H1 (cell line): ENCODE measurements around the gene MOK. TPM values are rescaled to one million over a fixed set of nuclear protein-coding genes. Genes with fewer than 3 reads are reported as not detected.

Experiments used
- CTCF ChIA-PET: fragments of 300-600 bp; sonication (Branson Sonifier 250); formaldehyde crosslinking; loops from one replicate; lab custom pipeline; 2021; ENCODE audit not compliant: partially characterized antibody; lab: Charles Lee
- POLR2A ChIA-PET: fragments of 300-600 bp; sonication (Branson Sonifier 250); formaldehyde crosslinking; loops from one replicate; lab custom pipeline; 2021; ENCODE audit warnings: inconsistent platforms; ENCODE audit not compliant: partially characterized antibody; lab: Charles Lee
- DNase-seq, 2 experiments: peaks; one replicate each; pipeline versions ENCODE4 v3.0.0 to v3.0.0-alpha.2; 2010 to 2022; ENCODE audit warnings: low spot score in 2 of 2, low read depth in 1 of 2, mixed read lengths in 1 of 2
- FAIRE-seq: peaks from 2 replicates; lab custom pipeline; 2011; peaks lifted over from hg19 to GRCh38; lab: Jason Lieb, UNC
- H2AFZ ChIP-seq: 2 replicates; pipeline ENCODE4 v1.8.1; 2012; ENCODE audit warnings: low read length, inconsistent platforms
- H2AK5ac ChIP-seq: 2 replicates; pipeline ENCODE4 v1.6.1; 2013; ENCODE audit warnings: low read depth, low read length
- H2BK120ac ChIP-seq: replicated peaks from 2 replicates; pipeline ENCODE3; 2013; ENCODE audit warnings: low read depth, low read length, inconsistent platforms
- H2BK12ac ChIP-seq: 2 replicates; pipeline ENCODE4 v1.6.1; 2013; ENCODE audit warnings: low read depth, low read length
- H2BK15ac ChIP-seq: 2 replicates; pipeline ENCODE4 v1.6.1; 2013; ENCODE audit warnings: low read length
- H2BK20ac ChIP-seq: 2 replicates; pipeline ENCODE4 v1.6.1; 2013; ENCODE audit warnings: low read length
- H2BK5ac ChIP-seq: 2 replicates; pipeline ENCODE4 v1.6.1; 2013; ENCODE audit warnings: low read depth, low read length
- H3K14ac ChIP-seq: 2 replicates; pipeline ENCODE4 v1.6.1; 2013; ENCODE audit warnings: inconsistent platforms; ENCODE audit not compliant: insufficient read length
- H3K18ac ChIP-seq: 2 replicates; pipeline ENCODE4 v1.6.1; 2013; ENCODE audit warnings: low read length; ENCODE audit errors: extremely low read depth
- H3K23ac ChIP-seq: 2 replicates; pipeline ENCODE4 v1.6.1; 2013; ENCODE audit warnings: inconsistent platforms; ENCODE audit not compliant: insufficient read length
- H3K23me2 ChIP-seq: 2 replicates; pipeline ENCODE4 v1.6.1; 2013; ENCODE audit warnings: low read depth, low read length
- H3K27ac ChIP-seq: 2 replicates; pipeline ENCODE4 v1.6.1; 2011; ENCODE audit warnings: low read depth, low read length, inconsistent platforms
- H3K27me3 ChIP-seq, 4 experiments: replicated peaks in 1 of 4; 1 replicate in 1 of 4; 2 replicates in 3 of 4; pipeline versions ENCODE4 v1.6.1 to v1.8.1; 2011 to 2013; ENCODE audit warnings: low read length in 3 of 4, mild to moderate bottlenecking in 3 of 4, inconsistent platforms in 2 of 4, mixed read lengths in 2 of 4, moderate library complexity in 1 of 4; ENCODE audit not compliant: control insufficient read depth in 3 of 4, insufficient read depth in 3 of 4; ENCODE audit errors: extremely low read depth in 1 of 4
- H3K36me3 ChIP-seq, 4 experiments: 2 replicates each; pipeline versions ENCODE4 v1.6.1 to v1.8.1; 2011 to 2013; ENCODE audit warnings: mild to moderate bottlenecking in 4 of 4, low read length in 3 of 4, moderate library complexity in 2 of 4, control low read depth in 1 of 4, inconsistent platforms in 1 of 4; ENCODE audit not compliant: insufficient read depth in 4 of 4, control insufficient read depth in 2 of 4
- H3K4ac ChIP-seq: replicated peaks from 2 replicates; pipeline ENCODE3; 2013; ENCODE audit warnings: low read length, low read depth, mixed read lengths, inconsistent platforms; ENCODE audit not compliant: insufficient read length
- H3K4me1 ChIP-seq, 4 experiments: replicated peaks in 1 of 4; 1 replicate in 1 of 4; 2 replicates in 3 of 4; pipeline versions ENCODE4 v1.6.1 to v1.8.1; 2011 to 2013; ENCODE audit warnings: low read length in 3 of 4, inconsistent platforms in 2 of 4, mixed read lengths in 1 of 4; ENCODE audit not compliant: insufficient read depth in 4 of 4, control insufficient read depth in 3 of 4
- H3K4me2 ChIP-seq, 2 experiments: 2 replicates each; pipeline versions ENCODE4 v1.6.1 to v1.8.1; 2011 to 2013; ENCODE audit warnings: low read depth in 2 of 2, low read length in 2 of 2, control low read depth in 1 of 2, inconsistent platforms in 1 of 2, mild to moderate bottlenecking in 1 of 2; ENCODE audit not compliant: insufficient read depth in 1 of 2
- H3K4me3 ChIP-seq, 4 experiments: fragments of 200-600, 300-600 bp in 1 of 4; sonication (generic), shearing (Covaris generic), sonication (Bioruptor Twin) in 1 of 4; 2 replicates each; pipeline versions ENCODE4 v1.5.1 to v1.8.1; 2011 to 2016; ENCODE audit warnings: low read length in 4 of 4, low read depth in 3 of 4, control low read depth in 2 of 4, inconsistent platforms in 2 of 4, mild to moderate bottlenecking in 2 of 4, mixed read lengths in 1 of 4, moderate library complexity in 1 of 4; ENCODE audit not compliant: insufficient read depth in 2 of 4; ENCODE audit errors: extremely low read depth in 1 of 4
- H3K56ac ChIP-seq: replicated peaks from 2 replicates; pipeline ENCODE3; 2013; ENCODE audit warnings: low read depth, mild to moderate bottlenecking, mixed read lengths, low read length, inconsistent platforms; ENCODE audit not compliant: insufficient read length
- H3K79me1 ChIP-seq: 2 replicates; pipeline ENCODE4 v1.6.1; 2013; ENCODE audit warnings: low read depth, low read length, control low read depth
- H3K79me2 ChIP-seq, 2 experiments: 2 replicates each; pipeline versions ENCODE4 v1.6.1 to v1.8.1; 2012 to 2013; ENCODE audit warnings: low read length in 2 of 2, mild to moderate bottlenecking in 2 of 2, inconsistent platforms in 1 of 2; ENCODE audit not compliant: insufficient read depth in 2 of 2, control insufficient read depth in 1 of 2
- H3K9ac ChIP-seq, 4 experiments: replicated peaks in 1 of 4; 1 replicate in 1 of 4; 2 replicates in 3 of 4; pipeline versions ENCODE4 v1.6.1 to v1.8.1; 2011 to 2013; ENCODE audit warnings: low read depth in 3 of 4, low read length in 3 of 4, control low read depth in 2 of 4, mild to moderate bottlenecking in 2 of 4, moderate library complexity in 2 of 4, inconsistent platforms in 1 of 4; ENCODE audit errors: extremely low read depth in 1 of 4
- H3K9me3 ChIP-seq, 2 experiments: 2 replicates each; pipeline versions ENCODE4 v1.6.1 to v1.8.1; 2012 to 2013; ENCODE audit warnings: mild to moderate bottlenecking in 2 of 2, moderate library complexity in 2 of 2, control low read depth in 1 of 2, inconsistent platforms in 1 of 2, low read depth in 1 of 2, low read length in 1 of 2, mixed read lengths in 1 of 2; ENCODE audit not compliant: insufficient read depth in 2 of 2
- H4K20me1 ChIP-seq, 2 experiments: replicated peaks in 1 of 2; 2 replicates each; pipeline versions ENCODE3 to v1.8.1; 2011 to 2013; ENCODE audit warnings: inconsistent platforms in 2 of 2, low read length in 2 of 2, mild to moderate bottlenecking in 1 of 2; ENCODE audit not compliant: insufficient read depth in 2 of 2, control insufficient read depth in 1 of 2
- H4K5ac ChIP-seq: 2 replicates; pipeline ENCODE4 v1.6.1; 2013; ENCODE audit warnings: low read length, low read depth, mixed read lengths, inconsistent platforms; ENCODE audit not compliant: insufficient read length
- H4K8ac ChIP-seq: 2 replicates; pipeline ENCODE4 v1.8.0; 2013; ENCODE audit warnings: mild to moderate bottlenecking, moderate library complexity, low read length, inconsistent platforms; ENCODE audit not compliant: insufficient read depth; ENCODE audit errors: extremely low read depth
- H4K91ac ChIP-seq: replicated peaks from 2 replicates; pipeline ENCODE3; 2013; ENCODE audit warnings: low read length, mixed read lengths, inconsistent platforms; ENCODE audit not compliant: insufficient read length
- KDM1A ChIP-seq: fragments of 200-600, 300-600 bp; sonication (generic); IDR thresholded peaks from 2 replicates; pipeline ENCODE4 v1.7.1; 2016; ENCODE audit warnings: mild to moderate bottlenecking, low read length, borderline replicate concordance
- NRF1 ChIP-seq: IDR thresholded peaks from 2 replicates; pipeline ENCODE4 v1.6.1; 2011; ENCODE audit warnings: mild to moderate bottlenecking, low read depth, low read length, improper control_type of control experiment
- SP4 ChIP-seq: IDR thresholded peaks from 2 replicates; pipeline ENCODE4 v1.6.1; 2012; ENCODE audit warnings: low read length, inconsistent platforms
- SRF ChIP-seq: IDR thresholded peaks from 2 replicates; pipeline ENCODE4 v1.6.1; 2011; ENCODE audit warnings: mild to moderate bottlenecking, low read depth, low read length, moderate library complexity
- TEAD4 ChIP-seq: IDR thresholded peaks from 2 replicates; pipeline ENCODE4 v1.6.1; 2012; ENCODE audit warnings: low read depth, low read length, inconsistent platforms, mixed read lengths
- WGBS, 2 experiments: shearing (Covaris generic) in 1 of 2; methylation state at CpG; one replicate each; pipeline versions ENCODE4 v1.1.6 to v1.1.7; 2013 to 2015; ENCODE audit warnings: low lambda C conversion rate in 2 of 2, mixed read lengths in 2 of 2, inconsistent platforms in 1 of 2, low coverage in 1 of 2, missing lambda C conversion rate in 1 of 2; ENCODE audit not compliant: insufficient replicate concordance in 2 of 2, insufficient coverage in 1 of 2, insufficient read length in 1 of 2; ENCODE audit errors: extremely low coverage in 1 of 2, missing lambda C conversion rate in 1 of 2; 5-methylcytosine and 5-hydroxymethylcytosine counted together
- polyA plus RNA-seq, 7 experiments: library from polyadenylated mRNA; depleted of rRNA in 3 of 7; stranded (reverse) in 5 of 7; unstranded in 2 of 7; fragments of >200 nt in 5 of 7; fragments of 200-250 nt in 2 of 7; gene quantifications; 1 replicate in 5 of 7; 2 replicates in 1 of 7; 4 replicates in 1 of 7; pipeline versions ENCODE4 v1.2.1 to v1.2.3, GENCODE V29; 2011 to 2013; ENCODE audit warnings: missing spikeins in 2 of 7, mixed read lengths in 2 of 7
- total RNA-seq: library from RNA; stranded (reverse); fragmentation: NEBNext Ultra II Directional; extraction: Animal tissue kit (Norgen Biotek cat#: 25700); gene quantifications from 2 replicates; pipeline ENCODE4 v1.2.1, GENCODE V29; 2021
- TF ChIP-seq, protein P1 (sequence below): IDR thresholded peaks from 2 replicates; pipeline ENCODE4 v1.6.1; 2012; ENCODE audit warnings: inconsistent platforms

The MOK gene
- total and polyA plus RNA-seq, 2 of the 8 experiments (the other 6 are each of a cell fraction or from before 2014, with no cell fraction given): 2.1 to 2.5 TPM

DNA sequence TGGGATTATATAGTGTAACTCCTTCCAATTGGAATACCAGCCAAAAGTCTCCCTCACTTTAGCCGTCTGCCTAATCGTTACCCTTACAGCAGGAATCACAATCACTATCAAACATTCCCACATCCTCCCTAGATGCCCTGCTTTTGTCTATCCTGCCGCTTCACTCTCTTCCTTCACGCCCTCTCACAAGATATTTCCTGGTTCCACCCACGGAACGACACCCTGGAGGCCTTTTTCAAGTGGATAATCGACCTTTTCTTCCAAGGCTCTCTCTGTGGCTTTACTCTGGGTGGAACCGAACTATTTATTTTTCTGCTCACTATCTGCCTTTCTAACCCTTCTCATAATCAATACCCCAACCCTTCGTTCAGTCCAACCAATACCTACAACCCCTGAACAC is 58.9 kb downstream of the MOK start:
- H3K14ac ChIP-seq: no peak overlapping the region
- H3K9me3 ChIP-seq: no peaks in the 10 kb centered on the region
- CTCF ChIA-PET: interaction anchor here (2.6 kb wide), 1 partner anchor 68 kb away, joined by 9 read pairs; no protein-coding TSS in a partner anchor
- WGBS, 2 experiments: 82 to 92% methylated on average over 1 to 9 of the region's 9 CpGs
- no peak overlapping the region for H2AK5ac ChIP-seq
- H4K91ac ChIP-seq: no peak overlapping the region
- H3K4ac ChIP-seq: no peak overlapping the region
- TF ChIP-seq SRF (no peak), SP4 (no peak), KDM1A (no peak), NRF1 (no peak), TEAD4 (no peak)
- TF ChIP-seq, protein P1, sequence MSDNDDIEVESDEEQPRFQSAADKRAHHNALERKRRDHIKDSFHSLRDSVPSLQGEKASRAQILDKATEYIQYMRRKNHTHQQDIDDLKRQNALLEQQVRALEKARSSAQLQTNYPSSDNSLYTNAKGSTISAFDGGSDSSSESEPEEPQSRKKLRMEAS: no peak
- H2BK20ac ChIP-seq: no peak overlapping the region
- no peak overlapping the region for H3K27ac ChIP-seq
- POLR2A ChIA-PET: no interaction called here
- H3K23ac ChIP-seq: no peak overlapping the region
- H2BK120ac ChIP-seq: no peak overlapping the region
- DNase-seq (no peak), FAIRE-seq (no peak)
- no peak overlapping the region for H3K9ac ChIP-seq
- H3K4me3 ChIP-seq: no peak overlapping the region
- H3K23me2 ChIP-seq: peaks cover 2% of the 10 kb centered on the region; the same call in 1 of the 2 replicates
- no peaks in the 10 kb centered on the region for H3K79me2 ChIP-seq
- H3K4me2 ChIP-seq: no peak overlapping the region
- H4K8ac ChIP-seq: no peak overlapping the region
- no peak overlapping the region for H2BK15ac ChIP-seq
- no peak overlapping the region for H4K5ac ChIP-seq
- no peak overlapping the region for H2AFZ ChIP-seq
- H3K18ac ChIP-seq: no peak overlapping the region
- H4K20me1 ChIP-seq: no peaks in the 10 kb centered on the region
- no peak overlapping the region for H3K56ac ChIP-seq
- H2BK5ac ChIP-seq: no peak overlapping the region
- H2BK12ac ChIP-seq: no peak overlapping the region
- H3K79me1 ChIP-seq: no peaks in the 10 kb centered on the region
- H3K4me1 ChIP-seq: peaks cover 3 to 15% (median 7%) of the 10 kb centered on the region in 4 experiments; a peak in 5 of 7 replicates
- no peaks in the 10 kb centered on the region for H3K36me3 ChIP-seq
- H3K27me3 ChIP-seq: peaks cover 3 to 24% (median 20%) of the 10 kb centered on the region in 4 experiments; a peak in 4 of 7 replicates
